Neural crest cell (in vitro differentiated cells): Measurements from ENCODE around the gene SPRY2. TPM values are rescaled to one million over a fixed set of nuclear protein-coding genes. Genes with fewer than 3 reads are reported as not detected.

Source experiments
- DNase-seq: peaks from one replicate; pipeline ENCODE4 v3.0.0; 2021; ENCODE audit warnings: low read depth, mixed read lengths, low spot score
- H3K27ac Mint-ChIP-seq: one replicate; pipeline ENCODE4 v1.8.0; 2021; ENCODE audit warnings: mild to moderate bottlenecking, mixed read lengths; ENCODE audit not compliant: unreplicated experiment
- H3K27me3 Mint-ChIP-seq: 2 replicates; pipeline ENCODE4 v1.8.0; 2021; ENCODE audit warnings: low read depth, mild to moderate bottlenecking, mixed read lengths
- H3K36me3 Mint-ChIP-seq: 2 replicates; pipeline ENCODE4 v1.8.0; 2021; ENCODE audit warnings: low read depth, mild to moderate bottlenecking, mixed read lengths
- H3K4me1 Mint-ChIP-seq: 2 replicates; pipeline ENCODE4 v1.8.0; 2021; ENCODE audit warnings: mixed read lengths
- H3K4me3 Mint-ChIP-seq: one replicate; pipeline ENCODE4 v1.8.0; 2021; ENCODE audit warnings: mild to moderate bottlenecking, mixed read lengths
- H3K9me3 Mint-ChIP-seq: 2 replicates; pipeline ENCODE4 v1.8.0; 2021; ENCODE audit warnings: mixed read lengths
- long read RNA-seq: library from polyadenylated mRNA; unstranded; transcript quantifications from one replicate; pipeline ENCODE4 v2.0.0, GENCODE V29; 2020
- total RNA-seq: library from RNA; stranded (reverse); gene quantifications from 2 replicates; pipeline ENCODE4 v1.2.1, GENCODE V29; 2021
- TF ChIP-seq, protein P1 (sequence below): fragments of 200-600 bp; sonication (generic); conservative IDR thresholded peaks from 2 replicates; pipeline ENCODE4 v1.5.0; 2021; ENCODE audit warnings: antibody characterized with exemption, mild to moderate bottlenecking

Gene SPRY2, protein sequence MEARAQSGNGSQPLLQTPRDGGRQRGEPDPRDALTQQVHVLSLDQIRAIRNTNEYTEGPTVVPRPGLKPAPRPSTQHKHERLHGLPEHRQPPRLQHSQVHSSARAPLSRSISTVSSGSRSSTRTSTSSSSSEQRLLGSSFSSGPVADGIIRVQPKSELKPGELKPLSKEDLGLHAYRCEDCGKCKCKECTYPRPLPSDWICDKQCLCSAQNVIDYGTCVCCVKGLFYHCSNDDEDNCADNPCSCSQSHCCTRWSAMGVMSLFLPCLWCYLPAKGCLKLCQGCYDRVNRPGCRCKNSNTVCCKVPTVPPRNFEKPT
- 106 TPM in 2 replicates for total RNA-seq
- long read RNA-seq, partial matches to known transcripts = 0 of 18 reads
- long read RNA-seq, other reads (novel, unspliced or antisense) = 11 of 18 reads

GRCh38 chr13:80341101-80341755 is at the start of gene SPRY2:
Gene SPRY2 (minus strand): TSS chr13:80341126. CDS start chr13:80337705, 3,421 bp downstream.
- Mint-ChIP-seq H3K27ac (peak within 1 kb of the TSS; percentile 99), H3K27me3 (peaks cover 14% of the 10 kb centered on the region), H3K4me1 (peaks cover 57% of the 10 kb centered on the region), H3K9me3 (no peaks in the 10 kb centered on the region), H3K4me3 (no peak within 1 kb of the TSS), H3K36me3 (peaks cover 22% of the 10 kb centered on the region)
- DNase-seq = peak; percentile 86
- TF ChIP-seq, protein P1, sequence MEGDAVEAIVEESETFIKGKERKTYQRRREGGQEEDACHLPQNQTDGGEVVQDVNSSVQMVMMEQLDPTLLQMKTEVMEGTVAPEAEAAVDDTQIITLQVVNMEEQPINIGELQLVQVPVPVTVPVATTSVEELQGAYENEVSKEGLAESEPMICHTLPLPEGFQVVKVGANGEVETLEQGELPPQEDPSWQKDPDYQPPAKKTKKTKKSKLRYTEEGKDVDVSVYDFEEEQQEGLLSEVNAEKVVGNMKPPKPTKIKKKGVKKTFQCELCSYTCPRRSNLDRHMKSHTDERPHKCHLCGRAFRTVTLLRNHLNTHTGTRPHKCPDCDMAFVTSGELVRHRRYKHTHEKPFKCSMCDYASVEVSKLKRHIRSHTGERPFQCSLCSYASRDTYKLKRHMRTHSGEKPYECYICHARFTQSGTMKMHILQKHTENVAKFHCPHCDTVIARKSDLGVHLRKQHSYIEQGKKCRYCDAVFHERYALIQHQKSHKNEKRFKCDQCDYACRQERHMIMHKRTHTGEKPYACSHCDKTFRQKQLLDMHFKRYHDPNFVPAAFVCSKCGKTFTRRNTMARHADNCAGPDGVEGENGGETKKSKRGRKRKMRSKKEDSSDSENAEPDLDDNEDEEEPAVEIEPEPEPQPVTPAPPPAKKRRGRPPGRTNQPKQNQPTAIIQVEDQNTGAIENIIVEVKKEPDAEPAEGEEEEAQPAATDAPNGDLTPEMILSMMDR = peak; percentile 42

- Mint-ChIP-seq H3K27ac (no peak overlapping the region), H3K36me3 (peaks cover 18% of the 10 kb centered on the region), H3K9me3 (peaks cover 21% of the 10 kb centered on the region), H3K4me1 (no peaks in the 10 kb centered on the region), H3K4me3 (no peak overlapping the region), H3K27me3 (no peaks in the 10 kb centered on the region)
- no peak for DNase-seq
- TF ChIP-seq, protein P1 = no peak
Observed at GRCh38 chr13:80390338-80390737, 49.4 kb upstream of the SPRY2 start.

- Mint-ChIP-seq H3K9me3 (peaks cover 16% of the 10 kb centered on the region), H3K36me3 (peaks cover 15% of the 10 kb centered on the region), H3K27ac (no peak overlapping the region), H3K27me3 (no peaks in the 10 kb centered on the region), H3K4me1 (no peaks in the 10 kb centered on the region), H3K4me3 (no peak overlapping the region)
- no peak for DNase-seq
- TF ChIP-seq, protein P1 = no peak
Observed at GRCh38 chr13:80389073-80390038, 48.4 kb upstream of the SPRY2 start.

GRCh38 chr13:80388506-80388905 is 47.6 kb upstream of the SPRY2 start:
- Mint-ChIP-seq H3K27me3 (no peaks in the 10 kb centered on the region), H3K9me3 (peaks cover 12% of the 10 kb centered on the region), H3K36me3 (peaks cover 9% of the 10 kb centered on the region), H3K4me1 (no peaks in the 10 kb centered on the region), H3K4me3 (no peak overlapping the region), H3K27ac (no peak overlapping the region)
- TF ChIP-seq, protein P1 = no peak
- no peak for DNase-seq

GRCh38 chr13:80386592-80386991 is 45.7 kb upstream of the SPRY2 start:
- no peaks in the 10 kb centered on the region for H3K4me1 Mint-ChIP-seq
- peaks cover 5% of the 10 kb centered on the region for H3K36me3 Mint-ChIP-seq
- no peak overlapping the region for H3K27ac Mint-ChIP-seq
- TF ChIP-seq, protein P1 = no peak
- no peak for DNase-seq
- H3K27me3 Mint-ChIP-seq = no peaks in the 10 kb centered on the region
- H3K4me3 Mint-ChIP-seq = no peak overlapping the region
- H3K9me3 Mint-ChIP-seq = peaks cover 7% of the 10 kb centered on the region
